GM12892 (cell line): ENCODE results near the gene INTU.

Experiments
- POLR2A ChIP-seq: IDR thresholded peaks from 2 replicates; pipeline ENCODE4 v1.6.1; 2011; ENCODE audit warnings: low read depth, low read length, control low read depth
- POLR2AphosphoS5 ChIP-seq: IDR thresholded peaks from 2 replicates; pipeline ENCODE4 v1.6.1; 2011; ENCODE audit warnings: low read depth, low read length, control low read depth

GRCh38 chr4:127623797-127624083 lies 9.0 kb upstream of the INTU start:
- TF ChIP-seq POLR2AphosphoS5 (no peak), POLR2A (no peak)
